Esophagus muscularis mucosa (tissue), 4 donors: ENCODE results near the gene ALAS2. TPM values are rescaled to one million over a fixed set of nuclear protein-coding genes. Genes with fewer than 3 reads are reported as not detected.

Source experiments
- DNase-seq: peaks from one replicate; pipeline ENCODE4 v3.0.0-alpha.2; 2017; ENCODE audit errors: extremely low spot score
- H3K27ac ChIP-seq, 4 donors: fragments of 200-600 bp; sonication (generic); replicated peaks in 1 of 4; 1 replicate in 3 of 4; 2 replicates in 1 of 4; pipeline ENCODE4 v1.5.1; 2016 to 2019; ENCODE audit warnings: mild to moderate bottlenecking in 1 of 4
- H3K27me3 ChIP-seq, 4 donors: fragments of 200-600 bp; sonication (generic); one replicate each; pipeline versions ENCODE4 v1.5.1 to v1.6.0; 2016 to 2019
- H3K36me3 ChIP-seq, 4 donors: fragments of 200-600 bp; sonication (generic); one replicate each; pipeline ENCODE4 v1.5.1; 2016 to 2019
- H3K4me1 ChIP-seq, 4 donors: fragments of 200-600 bp; sonication (generic); one replicate each; pipeline ENCODE4 v1.5.1; 2016 to 2019
- H3K4me3 ChIP-seq, 4 donors: fragments of 200-600 bp; sonication (generic); 1 replicate in 2 of 4; 2 replicates in 2 of 4; pipeline ENCODE4 v1.5.1; 2016 to 2019; ENCODE audit warnings: mild to moderate bottlenecking in 4 of 4, moderate library complexity in 1 of 4
- H3K9me3 ChIP-seq, 4 donors: fragments of 200-600 bp; sonication (generic); 1 replicate in 3 of 4; 2 replicates in 1 of 4; pipeline ENCODE4 v1.5.1; 2016 to 2019
- EP300 ChIP-seq: sonication (generic); formaldehyde crosslinking; IDR thresholded peaks from one replicate; pipeline ENCODE4 v1.6.1; 2017; ENCODE audit warnings: antibody characterized with exemption
- POLR2A ChIP-seq: fragments of 450-650 bp; IDR thresholded peaks from one replicate; pipeline ENCODE4 v1.6.1; 2017; ENCODE audit warnings: antibody characterized with exemption, moderate library complexity, mild to moderate bottlenecking, low read depth
- POLR2AphosphoS5 ChIP-seq, 2 donors: sonication (generic); formaldehyde crosslinking; IDR thresholded peaks; one replicate each; pipeline ENCODE4 v1.6.1; 2017; ENCODE audit warnings: antibody characterized with exemption in 2 of 2
- WGBS: methylation state at CpG from one replicate; pipeline ENCODE4 v1.1.5; 2018; 5-methylcytosine and 5-hydroxymethylcytosine counted together
- intact Hi-C: fragments of 100-400 bp; cut with DNase I; formaldehyde crosslinking; loops from one replicate; pipeline ENCODE4 v1.15.1; 2023
- total RNA-seq, 4 donors: library from RNA; depleted of rRNA; stranded (reverse); fragments of >200 nt; gene quantifications; one replicate each; pipeline versions ENCODE4 v1.1.0 to v1.2.1, GENCODE V29; 2016
- TF ChIP-seq, protein P1 (sequence below), 3 experiments: fragments of 200-600 bp in 2 of 3; fragments of 450-650 bp in 1 of 3; sonication (generic) in 2 of 3; IDR thresholded peaks; one replicate each; pipeline ENCODE4 v1.5.1; 2017 to 2019; ENCODE audit warnings: antibody characterized with exemption in 3 of 3, mild to moderate bottlenecking in 2 of 3, moderate library complexity in 1 of 3

The ALAS2 gene
- total RNA-seq, 4 donors from 2014 or later: 1.9 to 30.6 (median 3.5) TPM; not detected in 1

DNA sequence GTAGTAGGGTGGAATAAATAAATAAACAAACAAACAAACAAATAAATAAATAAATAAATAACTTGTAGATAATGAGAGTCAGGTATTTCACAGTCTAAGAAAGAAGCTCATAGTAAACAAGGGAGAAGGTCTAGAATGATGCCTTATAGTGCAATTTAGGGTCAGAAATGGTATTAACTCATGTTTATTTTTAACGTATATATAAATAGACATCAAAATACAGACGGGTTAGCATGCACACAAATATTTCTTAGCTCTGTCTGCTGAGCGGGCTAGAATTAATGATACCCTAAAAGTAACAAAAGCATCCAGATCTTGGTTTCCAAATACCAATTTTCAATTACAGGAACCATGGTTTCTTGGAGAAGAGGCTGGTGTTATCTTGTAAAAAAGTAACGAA is 53.4 kb downstream of the ALAS2 start:
- Histone ChIP-seq H3K27me3 (peaks cover 0 to 4% (median 0%) of the 10 kb centered on the region in 4 donors), H3K36me3 (no peaks in the 10 kb centered on the region), H3K9me3 (no peaks in the 10 kb centered on the region), H3K27ac (no peak overlapping the region), H3K4me1 (no peaks in the 10 kb centered on the region), H3K4me3 (no peak overlapping the region)
- WGBS: 63% methylated on average over 4 of the region's 4 CpGs
- intact Hi-C loops: no loop called here
- DNase-seq: no peak
- TF ChIP-seq EP300 (no peak), POLR2AphosphoS5 (IDR thresholded peaks at IDR 0.05) (no peak), POLR2A (no peak)
- TF ChIP-seq, protein P1, sequence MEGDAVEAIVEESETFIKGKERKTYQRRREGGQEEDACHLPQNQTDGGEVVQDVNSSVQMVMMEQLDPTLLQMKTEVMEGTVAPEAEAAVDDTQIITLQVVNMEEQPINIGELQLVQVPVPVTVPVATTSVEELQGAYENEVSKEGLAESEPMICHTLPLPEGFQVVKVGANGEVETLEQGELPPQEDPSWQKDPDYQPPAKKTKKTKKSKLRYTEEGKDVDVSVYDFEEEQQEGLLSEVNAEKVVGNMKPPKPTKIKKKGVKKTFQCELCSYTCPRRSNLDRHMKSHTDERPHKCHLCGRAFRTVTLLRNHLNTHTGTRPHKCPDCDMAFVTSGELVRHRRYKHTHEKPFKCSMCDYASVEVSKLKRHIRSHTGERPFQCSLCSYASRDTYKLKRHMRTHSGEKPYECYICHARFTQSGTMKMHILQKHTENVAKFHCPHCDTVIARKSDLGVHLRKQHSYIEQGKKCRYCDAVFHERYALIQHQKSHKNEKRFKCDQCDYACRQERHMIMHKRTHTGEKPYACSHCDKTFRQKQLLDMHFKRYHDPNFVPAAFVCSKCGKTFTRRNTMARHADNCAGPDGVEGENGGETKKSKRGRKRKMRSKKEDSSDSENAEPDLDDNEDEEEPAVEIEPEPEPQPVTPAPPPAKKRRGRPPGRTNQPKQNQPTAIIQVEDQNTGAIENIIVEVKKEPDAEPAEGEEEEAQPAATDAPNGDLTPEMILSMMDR (IDR thresholded peaks at IDR 0.05): no peak

DNA sequence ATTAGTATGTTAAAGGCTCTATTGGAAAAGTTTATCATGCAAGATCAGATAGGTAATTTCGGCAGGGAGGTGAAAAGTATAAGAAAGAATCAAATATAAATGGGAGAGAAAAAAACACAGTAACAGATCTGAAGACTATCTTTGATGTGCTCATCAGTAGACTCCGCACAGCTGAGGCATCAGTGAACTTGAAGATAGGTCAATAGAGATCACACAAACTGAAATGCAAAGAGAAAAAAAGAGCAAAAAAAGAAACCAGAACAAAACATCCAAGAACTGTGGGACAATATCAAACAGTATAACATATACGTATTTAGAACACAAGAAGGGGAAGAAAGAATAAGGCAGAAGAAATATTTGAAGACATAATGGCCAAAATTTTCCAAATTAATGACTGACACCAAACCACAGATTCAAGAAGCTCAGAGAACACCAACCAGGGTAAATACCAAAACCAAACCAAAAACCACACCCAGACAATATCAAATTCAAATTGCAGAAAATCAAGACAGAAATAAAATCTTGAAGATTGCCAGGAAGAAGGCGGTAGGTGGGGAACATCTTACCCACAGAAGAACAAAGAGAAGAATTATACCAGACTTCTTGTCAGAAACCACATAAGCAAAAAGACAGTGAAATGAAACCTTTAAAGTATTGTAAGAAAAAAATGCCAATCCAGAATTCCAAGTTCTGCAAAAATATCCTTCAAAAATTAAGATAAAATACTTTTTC is 65.8 kb downstream of the ALAS2 start:
- intact Hi-C loops: no loop called here
- DNase-seq: no peak
- WGBS: 59% methylated on average over 4 of the region's 4 CpGs
- H3K36me3 ChIP-seq: no peaks in the 10 kb centered on the region
- H3K4me1 ChIP-seq: no peaks in the 10 kb centered on the region
- H3K27ac ChIP-seq: no peak overlapping the region
- no peaks in the 10 kb centered on the region for H3K27me3 ChIP-seq
- TF ChIP-seq POLR2AphosphoS5 (IDR thresholded peaks at IDR 0.05): no peak
- TF ChIP-seq, protein P1 (IDR thresholded peaks at IDR 0.05): no peak
- no peak for TF ChIP-seq POLR2A
- no peak overlapping the region for H3K4me3 ChIP-seq
- no peaks in the 10 kb centered on the region for H3K9me3 ChIP-seq

DNA sequence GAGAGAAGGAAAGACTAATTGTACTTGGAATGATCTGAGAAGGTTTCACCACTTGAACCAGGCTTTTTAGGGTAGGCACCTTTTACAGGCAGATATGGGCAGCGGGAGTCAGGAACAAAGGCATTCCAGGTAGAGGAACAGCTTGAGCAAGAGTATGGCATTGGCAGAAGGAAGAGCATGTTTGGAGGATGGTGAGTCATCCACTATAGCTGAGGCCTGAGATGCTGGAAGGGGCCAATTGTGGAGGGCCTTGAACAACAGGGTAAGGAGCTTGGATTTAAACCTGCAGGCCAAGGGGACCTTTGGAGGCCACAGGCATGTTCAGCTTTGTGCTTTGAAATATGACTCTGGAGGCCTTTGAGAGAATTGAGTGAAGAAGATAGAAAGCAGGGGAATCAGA is 69.0 kb downstream of the ALAS2 start:
- TF ChIP-seq, protein P1 (IDR thresholded peaks at IDR 0.05): no peak
- TF ChIP-seq POLR2AphosphoS5 (IDR thresholded peaks at IDR 0.05) (no peak), POLR2A (no peak), EP300 (no peak)
- 50% methylated on average over 1 of the region's 1 CpG for WGBS
- Histone ChIP-seq H3K27ac (no peak overlapping the region), H3K27me3 (no peaks in the 10 kb centered on the region), H3K36me3 (no peaks in the 10 kb centered on the region), H3K4me3 (no peak overlapping the region), H3K4me1 (no peaks in the 10 kb centered on the region), H3K9me3 (no peaks in the 10 kb centered on the region)
- DNase-seq: no peak
- intact Hi-C loops: no loop called here

Other genes starting within 250 kb of the ALAS2 start
- gene ITIH6, start 232.7 kb downstream of the ALAS2 start, total RNA-seq: under 1 TPM in 1 of 4 donors, not detected in 3; under 0.01 TPM
- 100 to 1,000 TPM; 132 to 197 (median 169) TPM for gene MAGED2, start 223.2 kb downstream of the ALAS2 start, total RNA-seq
- 1 to 10 TPM; 3.5 to 7.5 (median 5.0) TPM for gene TRO, start 110.2 kb downstream of the ALAS2 start, total RNA-seq
- under 1 TPM in 1 of 4 donors, not detected in 3; 0.33 TPM for gene PFKFB1, start 36.8 kb downstream of the ALAS2 start, total RNA-seq
- 10 to 100 TPM in 1 of 4 donors, 1 to 10 TPM in 3; 5.4 to 10.1 (median 8.9) TPM for gene APEX2, start 30.6 kb downstream of the ALAS2 start, total RNA-seq
- gene PAGE2B, start 44.1 kb upstream of the ALAS2 start, total RNA-seq: not detected
- not detected for gene PAGE2, start 58.0 kb upstream of the ALAS2 start, total RNA-seq
- not detected for gene PAGE5, start 189.4 kb upstream of the ALAS2 start, total RNA-seq
- gene PAGE3, start 233.9 kb upstream of the ALAS2 start, total RNA-seq: not detected